ENCODE results near the gene LAGE3. TPM values are rescaled to one million over a fixed set of nuclear protein-coding genes. Genes with fewer than 3 reads are reported as not detected.

LAGE3 gene, protein sequence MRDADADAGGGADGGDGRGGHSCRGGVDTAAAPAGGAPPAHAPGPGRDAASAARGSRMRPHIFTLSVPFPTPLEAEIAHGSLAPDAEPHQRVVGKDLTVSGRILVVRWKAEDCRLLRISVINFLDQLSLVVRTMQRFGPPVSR
- total RNA-seq (2014; rRNA removed; shearing (Covaris generic)): 122 and 129 TPM in 2 replicates

DNA sequence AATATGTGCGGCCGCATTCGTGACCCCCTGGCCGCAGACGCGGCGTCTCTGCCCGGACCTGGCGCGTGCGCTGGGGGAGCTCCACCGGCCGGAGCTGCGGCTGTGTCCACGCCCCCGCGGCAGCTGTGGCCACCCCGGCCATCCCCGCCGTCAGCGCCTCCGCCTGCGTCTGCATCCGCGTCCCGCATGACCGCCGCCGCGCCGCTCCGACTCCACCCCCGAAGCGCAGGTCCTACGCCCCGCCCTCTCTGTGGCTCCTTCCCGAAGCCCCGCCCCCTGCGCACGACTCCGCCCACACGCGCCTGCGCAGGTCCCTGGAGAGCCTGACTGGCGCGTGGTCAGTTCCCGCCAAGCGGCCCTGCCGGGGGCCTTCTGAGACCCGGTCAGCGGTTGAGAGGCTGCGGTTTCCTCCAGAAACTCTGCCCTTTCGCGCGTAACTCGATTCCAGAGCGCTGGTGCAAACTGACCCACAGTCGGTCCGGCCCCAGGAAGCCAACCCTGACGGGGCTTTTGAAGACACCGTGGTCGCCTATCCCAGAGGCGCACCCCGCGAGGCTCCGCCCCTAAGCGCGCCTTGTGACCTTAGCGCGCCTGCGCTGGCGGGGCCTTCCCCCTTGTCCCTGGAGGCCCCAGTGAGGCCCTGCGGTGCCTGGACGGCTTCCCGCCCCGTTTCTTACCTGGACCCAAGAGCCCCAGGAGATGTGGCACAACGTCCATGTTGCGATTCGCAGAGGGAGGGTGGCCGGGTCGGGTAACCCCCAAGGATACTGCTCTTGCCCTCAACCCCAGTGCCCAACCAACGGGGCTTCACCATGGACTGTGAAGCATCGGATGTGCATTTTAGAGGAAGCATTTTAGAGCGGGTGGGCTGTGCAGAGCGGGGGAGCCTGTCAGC, at the start of gene LAGE3:
Gene LAGE3 (minus strand): TSS at position 554 of the 895 bp plus-strand sequence. CDS start 366 bp downstream, at position 188.
- peak; percentile 93 for DNase-seq (ENCODE audit: low spot score)

DNA sequence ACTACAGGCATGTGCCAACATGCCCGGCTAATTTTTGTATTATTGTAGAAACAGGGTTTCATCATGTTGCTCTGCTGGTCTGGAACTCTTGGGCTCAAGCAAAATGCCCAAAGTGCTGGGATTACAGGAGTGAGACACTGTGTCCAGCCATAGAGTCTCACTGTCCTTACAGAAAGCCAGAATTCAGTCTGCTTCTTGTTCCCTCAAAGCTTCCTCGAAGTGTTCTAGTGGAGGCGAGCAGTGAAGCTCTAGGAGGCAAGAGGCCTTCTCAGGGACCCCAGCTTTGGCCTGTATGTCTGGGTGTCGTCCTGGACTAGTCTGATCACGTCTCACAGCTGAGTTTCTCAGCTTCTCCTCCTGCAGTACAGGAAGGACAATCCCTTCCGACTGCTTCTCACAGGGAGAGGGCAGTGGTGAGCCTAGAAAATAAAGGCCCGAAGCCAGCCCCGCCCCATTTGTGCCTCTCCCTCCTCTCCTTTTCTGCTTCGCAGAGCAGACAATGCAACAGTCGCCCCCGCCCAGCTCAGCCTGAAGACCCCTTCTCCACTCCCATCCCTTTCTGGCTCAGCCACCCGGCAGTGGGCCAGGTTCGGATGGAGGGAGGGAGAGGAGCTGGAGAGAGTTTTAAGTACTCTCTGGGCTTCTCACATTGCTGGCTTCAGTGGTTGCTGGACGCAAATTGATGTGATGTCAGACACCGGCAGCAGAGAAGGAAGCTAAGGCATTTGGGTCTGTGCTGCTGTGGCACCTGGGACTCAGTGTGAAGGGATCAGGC, 48.0 kb upstream of the LAGE3 start:
- DNase-seq (ENCODE audit: low spot score): peak; percentile 90

DNA sequence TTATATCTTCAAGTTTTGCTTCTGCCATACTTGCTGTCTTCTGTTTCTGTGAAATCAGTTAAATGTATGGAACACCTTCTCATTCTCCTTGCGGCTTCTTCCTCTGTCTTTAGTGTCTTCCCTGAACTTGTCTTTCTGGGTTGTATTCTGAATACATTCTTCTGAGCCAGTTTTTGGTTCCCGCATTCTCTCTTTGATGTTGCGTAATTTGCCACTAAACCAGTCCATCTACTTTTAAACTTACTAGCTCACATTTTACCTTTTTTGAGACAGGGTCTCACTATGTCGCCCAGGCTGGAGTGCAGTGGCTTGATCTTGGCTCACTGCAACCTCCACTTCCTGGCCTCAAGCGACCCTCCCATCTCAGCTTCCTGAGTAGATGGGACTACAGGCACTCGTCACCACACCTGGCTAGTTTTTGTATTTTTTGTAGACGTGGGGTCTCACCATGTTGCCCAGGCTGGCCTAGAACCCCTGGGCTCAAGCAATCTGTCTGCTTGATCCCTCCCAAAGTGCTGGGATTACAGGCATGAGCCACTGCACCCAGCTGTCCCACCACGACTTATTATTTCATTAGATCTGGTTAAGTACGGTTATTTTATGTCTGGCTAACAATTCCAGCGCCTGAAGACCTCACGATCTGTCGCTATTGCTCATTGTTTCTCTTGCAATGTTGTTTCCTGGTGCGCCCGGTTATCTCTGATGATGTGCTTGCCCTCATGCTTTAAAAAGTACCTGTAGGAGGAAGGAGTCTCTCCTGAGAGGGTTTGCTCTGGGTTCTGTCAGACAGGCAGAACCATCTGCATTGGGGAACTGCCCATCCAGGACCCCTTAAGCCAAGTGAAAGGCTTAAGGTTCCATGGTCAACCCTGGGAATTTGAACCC, 46.8 kb upstream of the LAGE3 start:
- peak; percentile 29 for DNase-seq (ENCODE audit: low spot score)

DNA sequence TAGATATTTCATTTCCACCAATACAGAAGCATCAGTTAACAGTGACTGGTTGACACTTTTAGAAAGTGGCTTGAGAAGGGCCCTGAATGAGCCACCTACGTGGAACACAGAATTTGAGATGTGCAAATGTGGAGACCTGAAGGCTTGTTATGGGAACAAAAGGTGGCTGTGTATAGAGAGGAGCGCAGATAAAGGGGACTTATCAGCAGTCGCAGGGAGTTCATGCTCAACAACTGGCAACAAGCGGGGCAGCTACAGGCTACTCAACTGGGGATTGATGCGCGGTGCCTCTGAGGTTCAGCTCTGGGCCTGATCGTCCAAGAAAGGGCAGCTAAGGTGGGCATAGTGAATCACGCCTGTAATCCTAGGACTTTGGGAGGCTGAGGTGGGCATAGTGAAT, 40.3 kb upstream of the LAGE3 start:
- no peak for DNase-seq (ENCODE audit: low spot score)

DNA sequence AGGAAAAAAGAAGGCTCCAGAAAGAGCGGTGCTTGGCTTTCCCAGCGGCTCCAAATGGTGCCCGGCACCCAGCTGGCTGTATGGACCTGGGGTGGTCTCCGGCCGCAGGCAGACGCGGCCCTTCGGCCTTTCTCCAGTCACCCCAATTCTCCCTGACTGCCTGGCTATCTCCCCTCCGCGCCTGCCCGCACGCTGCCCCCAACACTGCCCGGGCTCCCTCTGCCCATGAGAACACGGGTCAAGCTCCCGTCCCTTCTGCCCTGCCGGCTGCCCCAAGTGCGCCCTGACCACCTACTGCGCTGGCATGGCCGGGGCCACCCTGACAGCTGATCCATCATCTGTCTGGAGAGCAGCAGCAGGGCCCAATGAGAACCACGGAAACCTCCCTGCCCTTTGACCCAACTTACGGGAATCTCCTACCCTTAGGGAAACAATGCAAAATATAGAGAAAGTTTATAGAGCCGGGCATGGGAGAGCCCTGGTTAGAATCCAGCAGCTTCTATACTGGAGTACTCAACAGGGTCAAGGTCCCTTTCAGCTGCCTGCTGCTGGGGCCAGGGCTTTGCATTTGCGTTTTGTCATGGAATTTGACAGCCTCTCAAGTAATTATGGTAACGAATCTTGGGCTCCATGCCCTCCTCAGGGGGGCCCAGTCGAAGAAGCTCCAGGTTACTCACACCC, 38.2 kb upstream of the LAGE3 start:
- no peak for DNase-seq (ENCODE audit: low spot score)

DNA sequence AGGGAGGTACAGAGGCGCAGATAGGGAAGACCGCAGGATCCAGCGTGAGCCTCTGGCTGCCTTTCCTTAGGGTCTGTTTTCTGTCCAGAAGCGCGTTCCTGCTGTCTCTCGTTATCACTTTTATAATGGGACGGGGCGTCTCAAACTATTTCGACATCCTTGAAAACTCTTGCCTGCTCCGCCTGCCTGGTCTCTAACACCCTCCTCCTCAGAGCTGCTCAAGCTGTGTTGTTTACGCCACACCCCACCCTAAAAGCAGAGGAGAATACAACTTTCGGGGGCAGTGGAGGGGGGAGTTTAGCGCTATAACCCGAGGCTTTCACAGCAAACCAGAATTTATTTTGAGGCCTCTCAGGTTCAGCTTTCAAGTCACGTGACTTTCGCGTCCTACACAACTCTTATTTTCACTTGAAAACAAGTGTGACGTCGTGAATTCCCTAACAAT, 37.6 kb upstream of the LAGE3 start:
- DNase-seq (ENCODE audit: low spot score): peak; percentile 36

DNA sequence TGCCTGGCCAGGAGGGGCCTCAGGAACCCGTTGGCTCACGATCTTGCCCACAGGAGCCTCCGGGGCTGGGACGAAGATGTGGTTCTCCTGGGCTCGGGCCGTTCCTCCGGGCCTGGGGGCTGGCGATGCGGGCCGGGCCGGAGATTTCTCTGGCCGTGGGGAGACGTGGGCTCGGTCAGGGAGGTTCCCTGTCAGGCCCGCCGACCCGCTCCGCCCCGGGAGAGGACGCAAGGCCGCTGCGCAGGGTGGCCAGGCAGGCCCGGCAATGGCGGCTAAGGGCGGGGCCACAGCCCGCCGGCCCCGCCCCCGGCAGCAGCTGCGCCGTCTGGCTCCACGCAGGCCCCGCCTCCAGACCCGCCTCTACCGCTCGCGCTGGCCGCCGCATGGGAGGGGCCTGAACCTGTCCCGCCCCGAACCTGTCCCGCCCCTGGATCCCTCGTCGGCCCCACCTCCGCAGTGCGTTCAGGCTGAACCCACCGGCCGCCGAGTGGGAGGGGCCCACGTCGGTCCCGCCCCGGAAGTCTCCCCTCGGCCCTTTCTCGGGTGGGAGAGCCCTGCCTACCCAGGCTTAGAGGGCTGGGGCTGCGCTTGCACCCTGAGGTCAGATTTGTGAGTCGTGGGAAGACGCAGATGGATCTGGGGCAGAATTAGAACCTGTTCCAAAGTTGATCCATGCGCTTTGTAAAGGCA, 37.0 kb upstream of the LAGE3 start, which contains the start of gene FAM3A:
Gene FAM3A (minus strand): TSS at position 267 of the 690 bp plus-strand sequence. CDS start 460 bp downstream, outside the sequence.
- peak; percentile 96 for DNase-seq (ENCODE audit: low spot score)

DNA sequence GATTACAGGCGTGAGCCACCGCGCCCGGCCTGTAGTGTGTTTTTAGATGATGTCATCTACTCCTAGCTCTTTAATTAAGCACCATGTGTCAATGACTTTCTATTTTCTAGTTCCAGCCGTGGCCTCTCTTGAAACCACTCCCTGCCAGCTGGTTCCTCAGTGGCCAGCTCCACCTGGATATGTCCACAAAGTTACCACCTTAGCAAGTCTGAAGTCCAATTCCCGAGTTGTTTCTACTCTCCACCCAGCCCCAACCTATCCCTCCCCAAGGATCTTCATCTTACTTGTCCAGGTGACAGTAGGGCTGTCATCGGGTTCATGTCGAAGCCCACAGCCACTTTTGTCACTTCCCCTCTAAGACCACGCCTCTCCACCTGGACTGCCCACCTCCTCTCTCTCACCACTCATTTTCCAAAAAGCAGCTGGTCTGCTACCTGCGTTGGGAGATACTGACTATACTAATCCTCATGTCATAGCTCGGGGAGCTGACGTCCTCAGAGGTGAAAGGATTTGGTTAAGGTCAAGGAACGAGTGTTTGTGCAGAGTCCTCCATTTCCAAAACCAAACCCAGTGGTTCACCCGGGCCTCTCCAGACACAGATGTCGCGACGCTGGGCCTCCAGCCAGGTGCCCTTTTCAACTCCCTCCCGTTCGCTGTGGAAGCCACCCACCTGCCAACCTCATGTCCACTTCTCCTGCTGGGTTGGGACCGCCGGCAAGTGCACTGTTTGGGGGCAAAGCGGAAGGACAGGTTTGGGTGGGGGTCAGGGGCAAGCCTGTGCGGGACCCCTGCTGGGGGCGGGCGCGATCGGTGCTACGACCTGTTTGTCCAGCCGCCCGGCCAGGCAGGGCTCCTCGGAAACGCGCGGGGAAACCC, 36.2 kb upstream of the LAGE3 start:
- peak; percentile 67 for DNase-seq (ENCODE audit: low spot score)

DNA sequence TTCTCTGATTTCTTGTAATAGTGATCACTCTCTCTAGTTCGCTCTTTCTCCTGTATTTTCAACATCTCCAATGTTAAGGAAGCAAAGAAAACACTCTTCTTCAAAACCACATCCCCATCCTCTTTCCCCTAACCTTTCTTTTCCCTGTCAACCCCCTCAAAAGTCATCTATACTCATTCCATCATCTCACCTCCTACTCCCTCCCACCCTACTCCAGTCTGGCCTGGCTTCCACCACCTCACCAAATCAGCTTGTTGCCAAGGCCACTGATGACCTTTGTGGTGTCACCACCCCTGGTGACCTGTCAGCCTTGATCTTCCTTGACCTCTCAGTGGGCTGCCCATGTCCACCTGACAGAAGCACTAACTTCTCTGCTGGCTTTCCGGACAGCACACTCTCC, 34.6 kb upstream of the LAGE3 start:
- no peak for DNase-seq (ENCODE audit: low spot score)

DNA sequence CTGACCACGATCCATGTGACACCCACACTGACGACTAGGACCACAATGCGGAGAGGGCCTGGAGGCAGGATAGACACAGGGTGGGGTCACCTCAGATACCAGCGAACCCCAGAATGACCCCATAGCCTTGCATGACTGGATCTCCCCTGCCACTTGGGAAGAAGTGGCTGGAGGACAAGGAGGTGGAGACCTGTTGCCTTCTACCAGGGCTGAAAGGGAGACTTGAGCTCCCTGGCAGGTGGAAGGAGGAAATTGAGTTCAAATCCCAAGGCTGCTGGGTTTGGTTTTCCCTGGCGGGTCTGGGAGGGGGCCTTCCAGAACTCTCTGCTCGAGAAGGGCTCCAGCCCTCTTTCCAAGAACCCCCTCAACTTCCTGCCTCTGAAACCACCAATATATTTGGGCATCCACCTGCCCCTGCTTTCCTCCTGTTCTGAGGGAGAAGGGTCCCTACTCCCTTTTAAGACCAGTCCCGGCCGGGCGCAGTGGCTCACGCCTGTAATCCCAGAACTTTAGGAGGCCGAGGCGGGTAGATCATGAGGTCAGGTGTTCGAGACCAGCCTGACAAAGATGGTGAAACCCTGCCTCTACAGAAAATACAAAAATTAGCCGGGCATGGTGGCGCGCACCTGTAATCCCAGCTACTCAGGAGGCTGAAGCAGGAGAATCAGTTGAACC, 33.9 kb upstream of the LAGE3 start:
- DNase-seq (ENCODE audit: low spot score): no peak

DNA sequence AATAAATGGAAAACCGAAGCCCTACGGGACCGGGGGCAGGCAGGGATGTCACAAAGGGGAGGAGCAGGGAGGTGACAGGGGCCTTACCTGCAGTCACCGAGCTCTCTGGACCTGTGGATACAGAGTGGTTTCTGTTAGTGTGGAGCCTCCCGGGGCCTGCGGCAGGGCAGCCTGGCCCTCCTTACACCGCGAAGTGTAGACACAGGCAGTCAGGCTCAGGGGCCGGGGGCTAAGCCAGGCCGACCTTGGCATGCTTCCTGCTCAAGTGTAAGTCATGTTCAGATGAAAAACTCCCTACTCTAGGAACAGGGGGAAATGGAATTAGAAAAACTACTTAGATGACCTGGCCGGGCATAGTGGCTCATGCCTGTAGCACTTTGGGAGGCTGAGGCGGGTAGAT, 32.7 kb upstream of the LAGE3 start:
- no peak for DNase-seq (ENCODE audit: low spot score)

DNA sequence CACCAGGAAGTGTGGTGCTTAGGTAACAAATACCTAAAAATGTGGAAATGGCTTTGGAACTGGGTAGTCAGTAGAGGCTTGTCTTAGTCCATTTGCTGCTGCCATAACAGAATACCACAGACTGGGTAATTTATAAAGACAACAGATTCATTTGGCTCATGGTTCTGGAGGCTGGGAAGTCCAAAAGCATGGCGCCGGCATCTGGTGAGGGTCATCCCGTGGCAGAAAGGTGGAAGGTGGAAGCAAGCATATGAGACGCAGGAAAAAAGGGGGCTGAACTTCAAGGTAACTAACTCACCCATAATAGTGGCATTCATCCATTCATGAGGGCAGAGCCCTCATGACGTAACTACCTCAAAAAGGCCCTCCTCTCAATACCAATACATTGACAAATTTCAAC, 30.4 kb upstream of the LAGE3 start:
- no peak for DNase-seq (ENCODE audit: low spot score)

DNA sequence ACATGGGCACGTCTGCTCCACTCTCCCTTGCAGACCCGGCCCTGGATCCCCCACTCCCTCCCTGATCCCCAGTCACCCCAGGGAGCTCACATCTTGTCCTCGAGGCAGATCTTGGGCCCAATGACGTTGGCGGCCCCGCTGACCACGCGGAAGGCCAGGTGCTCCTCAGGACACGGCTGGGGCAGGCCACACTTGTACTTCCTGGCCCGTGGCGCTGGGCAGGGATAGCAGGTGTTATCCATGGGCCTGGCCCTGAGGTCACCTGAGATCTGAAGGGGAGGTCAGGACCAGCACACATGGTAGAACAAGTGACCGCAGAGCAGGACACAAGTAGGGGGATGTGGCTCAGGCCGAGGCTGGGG, 29.3 kb upstream of the LAGE3 start:
- DNase-seq (ENCODE audit: low spot score): no peak

DNA sequence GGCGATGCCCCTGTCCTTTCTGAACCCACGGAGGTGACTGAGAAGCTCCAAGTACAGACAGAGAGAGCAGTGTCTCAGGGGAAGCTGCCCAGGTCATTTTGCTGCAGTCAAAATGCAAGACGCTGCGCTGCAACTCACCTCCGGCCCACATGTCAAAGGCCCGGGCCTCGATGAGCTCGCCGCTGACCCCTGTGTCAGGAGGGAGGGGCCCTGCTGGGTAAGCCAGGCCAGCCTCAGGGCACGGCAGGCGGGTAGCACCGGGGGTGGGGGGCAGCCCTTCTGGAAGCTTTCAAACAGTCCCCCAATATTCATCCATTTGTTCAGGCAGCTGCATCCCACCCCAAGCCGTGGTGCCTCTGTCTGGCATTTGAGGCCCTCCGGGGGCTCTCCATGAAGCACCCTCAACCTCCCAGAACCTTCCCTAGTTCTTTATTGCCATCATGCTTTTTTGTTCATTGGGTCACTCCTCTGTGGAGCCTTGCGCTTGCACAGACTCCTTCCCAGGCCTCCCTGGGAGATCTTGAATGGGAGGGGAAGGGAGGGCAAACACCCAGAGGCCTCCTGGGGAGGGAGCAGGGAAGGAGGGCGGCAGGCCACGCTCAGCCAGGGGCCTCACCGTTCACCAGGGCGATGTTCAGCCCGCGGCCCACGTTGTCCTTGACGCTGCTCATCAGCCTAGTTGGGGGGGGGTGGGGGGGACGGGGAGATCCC, 28.7 kb upstream of the LAGE3 start:
- no peak for DNase-seq (ENCODE audit: low spot score)

DNA sequence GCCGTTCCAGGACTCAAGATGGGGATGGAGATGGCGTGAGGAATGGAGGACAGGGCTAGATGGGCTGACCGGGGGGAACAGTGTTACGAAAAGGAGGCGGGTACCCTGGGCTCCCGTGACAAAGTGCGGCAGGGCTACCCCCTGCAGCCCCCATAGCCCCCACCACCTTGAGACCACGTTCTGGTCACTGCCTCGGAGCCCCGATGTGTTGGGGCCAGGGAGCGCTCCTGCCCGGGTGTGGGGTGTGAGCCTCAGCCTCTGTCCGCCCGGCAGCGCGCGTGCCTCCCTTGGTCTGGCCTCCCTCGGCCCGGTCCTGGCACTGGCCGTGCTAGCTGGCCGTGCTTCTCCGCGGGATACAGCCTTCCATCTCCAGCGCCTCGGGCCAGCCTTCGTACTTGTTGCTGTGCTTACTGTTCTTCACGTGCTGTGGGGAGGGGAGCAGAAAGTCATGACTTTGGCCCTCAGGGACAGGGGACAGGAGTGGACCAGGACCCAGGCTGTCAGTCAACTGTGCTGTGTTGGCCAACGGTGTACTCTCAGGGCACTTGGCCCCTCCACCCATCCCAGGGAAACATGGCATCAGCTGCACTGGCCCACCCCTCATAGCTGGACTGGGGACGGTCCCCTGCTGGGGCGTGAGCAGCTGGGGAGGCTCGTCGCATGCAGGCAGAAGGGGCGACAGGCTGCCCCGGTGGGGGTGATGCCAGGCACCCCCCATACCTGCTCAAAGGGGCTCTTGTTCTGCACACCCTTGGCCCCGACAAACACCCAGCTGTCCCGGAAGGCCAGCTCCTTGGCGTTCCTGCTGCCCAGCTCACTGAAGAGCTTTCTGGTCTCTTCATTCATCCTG, 27.6 kb upstream of the LAGE3 start:
- DNase-seq (ENCODE audit: low spot score): no peak

DNA sequence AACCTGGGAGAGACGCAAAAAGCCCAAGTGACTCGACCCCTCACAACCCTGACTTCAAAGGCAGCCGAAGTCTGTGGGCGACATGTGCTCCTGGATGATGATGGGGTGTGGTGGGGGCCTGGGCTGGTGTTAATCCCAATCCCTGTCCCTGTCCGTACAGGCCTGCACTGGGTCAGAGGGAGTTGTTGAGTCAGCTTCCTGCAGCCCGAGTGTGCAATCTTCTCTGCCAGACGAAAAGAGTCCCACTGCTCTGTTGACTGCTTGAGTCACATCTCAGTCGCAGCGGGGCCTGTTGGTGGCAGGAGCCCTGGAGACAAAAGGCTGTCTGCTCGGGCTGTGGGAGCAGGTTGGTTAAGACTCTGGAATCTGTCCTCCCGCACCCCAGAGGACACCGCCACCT, 26.7 kb upstream of the LAGE3 start:
- no peak for DNase-seq (ENCODE audit: low spot score)

DNA sequence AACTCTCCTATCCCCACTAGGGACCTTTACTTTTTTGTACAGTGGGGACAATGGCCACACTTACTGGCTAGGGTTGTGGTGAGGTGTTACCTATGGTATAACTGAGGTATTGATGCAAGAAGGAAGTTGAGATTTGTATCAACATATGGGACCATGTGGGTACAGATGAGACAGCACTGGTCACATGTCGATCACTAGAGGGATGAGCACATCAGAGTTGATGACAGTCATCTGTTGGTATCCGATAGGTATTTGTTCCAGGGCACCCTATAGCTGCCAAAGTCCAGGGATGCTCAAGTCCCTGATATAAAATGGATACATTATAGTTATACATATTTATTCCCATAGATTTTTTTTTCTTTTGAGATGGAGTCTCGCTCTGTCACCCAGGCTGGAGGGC, 23.9 kb upstream of the LAGE3 start:
- no peak for DNase-seq (ENCODE audit: low spot score)
